HCT116 (cell line): ENCODE measurements around the gene ITGA11. TPM values are rescaled to one million over a fixed set of nuclear protein-coding genes. Genes with fewer than 3 reads are reported as not detected.

Source experiments
- ATAC-seq: fragments of 200-7000 bp; cut with Tn5 transposase; 2 replicates; pipeline ENCODE4 v1.9.1; 2020; ENCODE audit warnings: mild to moderate bottlenecking, moderate library complexity
- BruUV-seq: library from RNA; stranded (reverse); fragments of 400-500 nt; replicated peaks from 2 replicates; lab custom pipeline; 2021; lab: Mats Ljungman, UMichigan
- CTCF ChIA-PET: fragments of 300-600 bp; sonication (Branson Sonifier 250); formaldehyde crosslinking; loops from one replicate; lab custom pipeline; 2021; ENCODE audit warnings: antibody characterized with exemption; lab: Charles Lee
- POLR2A ChIA-PET: fragments of 300-600, 350-600 bp; sonication (Branson Sonifier 250); formaldehyde crosslinking; loops from one replicate; lab custom pipeline; 2021; ENCODE audit warnings: antibody characterized with exemption; lab: Charles Lee
- RAD21 ChIA-PET, 2 experiments: fragments of 300-600 bp; sonication (Branson Sonifier 250); formaldehyde crosslinking; loops; one replicate each; lab custom pipeline; 2023; ENCODE audit warnings: low total read pairs in 2 of 2; ENCODE audit not compliant: uncharacterized antibody in 2 of 2, unreplicated experiment in 2 of 2, low non-redundant PET in 1 of 2; lab: Charles Lee
- DNase-seq: peaks from one replicate; pipeline ENCODE4 v3.0.0-alpha.2; 2010; ENCODE audit warnings: low read depth, low spot score
- H2AFZ ChIP-seq: fragments of 200-600 bp; shearing (Covaris generic), sonication (generic); 2 replicates; pipeline ENCODE4 v1.6.1; 2017; ENCODE audit warnings: low read depth, mixed run types, mixed read lengths, antibody characterized with exemption, low read length; ENCODE audit not compliant: poor library complexity, severe bottlenecking
- H3K27ac ChIP-seq: 2 replicates; pipeline ENCODE4 v1.5.1; 2012; ENCODE audit warnings: low read depth, low read length
- H3K27me3 ChIP-seq: fragments of 200-600 bp; sonication (generic); 2 replicates; pipeline ENCODE4 v1.6.1; 2016; ENCODE audit warnings: mixed run types, low read length, mixed read lengths; ENCODE audit not compliant: insufficient read depth
- H3K36me3 ChIP-seq, 2 experiments: fragments of 200-500 bp in 1 of 2; fragments of 200-600 bp in 1 of 2; sonication (Bioruptor generic) in 1 of 2; sonication (generic) in 1 of 2; 2 replicates each; pipeline versions ENCODE4 v1.5.1 to v1.6.1; 2014 to 2016; ENCODE audit warnings: low read length in 2 of 2, inconsistent platforms in 1 of 2, mixed read lengths in 1 of 2, mixed run types in 1 of 2; ENCODE audit not compliant: insufficient read depth in 2 of 2, control insufficient read depth in 1 of 2
- H3K4me1 ChIP-seq, 2 experiments: fragments of 200-600 bp in 1 of 2; sonication (generic) in 1 of 2; 2 replicates each; pipeline versions ENCODE4 v1.5.1 to v1.6.1; 2012 to 2017; ENCODE audit warnings: low read length in 2 of 2, inconsistent platforms in 1 of 2, mild to moderate bottlenecking in 1 of 2, mixed read lengths in 1 of 2, mixed run types in 1 of 2, moderate library complexity in 1 of 2; ENCODE audit not compliant: insufficient read depth in 2 of 2, control insufficient read depth in 1 of 2
- H3K4me2 ChIP-seq: fragments of 200-600 bp; sonication (generic); 2 replicates; pipeline ENCODE4 v1.6.1; 2017; ENCODE audit warnings: mixed run types, low read length, mixed read lengths
- H3K4me3 ChIP-seq, 2 experiments: fragments of 200-600 bp in 1 of 2; sonication (generic) in 1 of 2; replicated peaks in 1 of 2; 2 replicates each; pipeline ENCODE4 v1.5.1; 2011 to 2016; ENCODE audit warnings: low read length in 2 of 2, control low read depth in 1 of 2, low read depth in 1 of 2, mild to moderate bottlenecking in 1 of 2, mixed read lengths in 1 of 2, mixed run types in 1 of 2
- H3K79me2 ChIP-seq: fragments of 200-600 bp; sonication (generic); 2 replicates; pipeline ENCODE4 v1.6.1; 2017; ENCODE audit warnings: mild to moderate bottlenecking, mixed run types, low read length, moderate library complexity, mixed read lengths; ENCODE audit not compliant: insufficient read depth
- H3K9ac ChIP-seq: fragments of 200-600 bp; sonication (generic); 2 replicates; pipeline ENCODE4 v1.6.1; 2016; ENCODE audit warnings: low read length, mixed read lengths
- H3K9me2 ChIP-seq: fragments of 200-600 bp; sonication (generic), shearing (Covaris generic); 2 replicates; pipeline ENCODE4 v1.6.1; 2017; ENCODE audit warnings: mixed run types, mild to moderate bottlenecking, moderate library complexity; ENCODE audit not compliant: insufficient read depth
- H3K9me3 ChIP-seq, 2 experiments: fragments of 200-500 bp in 1 of 2; fragments of 200-600 bp in 1 of 2; sonication (Bioruptor generic) in 1 of 2; sonication (generic) in 1 of 2; 2 replicates each; pipeline ENCODE4 v1.6.1; 2014 to 2017; ENCODE audit warnings: low read length in 2 of 2, mixed read lengths in 2 of 2, inconsistent platforms in 1 of 2, low read depth in 1 of 2, mild to moderate bottlenecking in 1 of 2, mixed run types in 1 of 2, moderate library complexity in 1 of 2; ENCODE audit not compliant: control insufficient read depth in 1 of 2, insufficient read depth in 1 of 2
- H4K20me1 ChIP-seq: fragments of 200-600 bp; sonication (generic), shearing (Covaris generic); 2 replicates; pipeline ENCODE4 v1.6.1; 2017; ENCODE audit warnings: mixed run types, mild to moderate bottlenecking, moderate library complexity; ENCODE audit not compliant: insufficient read depth
- ATF3 ChIP-seq: IDR thresholded peaks from 2 replicates; pipeline ENCODE4 v1.6.1; 2012
- CEBPB ChIP-seq: IDR thresholded peaks from 2 replicates; pipeline ENCODE4 v1.6.1; 2012; ENCODE audit warnings: low read depth
- CTCF ChIP-seq, 3 experiments: fragments of 200-600 bp in 1 of 3; sonication (generic) in 1 of 3; IDR thresholded peaks in 2 of 3; conservative IDR thresholded peaks in 1 of 3; 2 replicates each; pipeline ENCODE4 v1.5.1; 2012 to 2017; ENCODE audit warnings: low read depth in 2 of 3, low read length in 2 of 3, antibody characterized with exemption in 1 of 3, borderline replicate concordance in 1 of 3, control low read depth in 1 of 3, mild to moderate bottlenecking in 1 of 3, mixed read lengths in 1 of 3, mixed run types in 1 of 3, moderate library complexity in 1 of 3; ENCODE audit not compliant: insufficient read depth in 1 of 3
- ELF1 ChIP-seq: IDR thresholded peaks from 2 replicates; pipeline ENCODE4 v1.6.1; 2012; ENCODE audit warnings: low read depth, borderline replicate concordance
- EZH2 ChIP-seq: fragments of 200-600 bp; sonication (generic); IDR thresholded peaks from 2 replicates; pipeline ENCODE4 v1.6.1; 2017; ENCODE audit warnings: antibody characterized with exemption, mixed run types
- EZH2phosphoT487 ChIP-seq: fragments of 200-600 bp; IDR thresholded peaks from 2 replicates; pipeline ENCODE4 v1.6.1; 2018; ENCODE audit warnings: antibody characterized with exemption, borderline replicate concordance
- FOSL1 ChIP-seq: IDR thresholded peaks from 2 replicates; pipeline ENCODE4 v1.6.1; 2012; ENCODE audit warnings: low read depth
- JUND ChIP-seq: IDR thresholded peaks from 2 replicates; pipeline ENCODE4 v1.6.1; 2012
- MAX ChIP-seq: IDR thresholded peaks from 2 replicates; pipeline ENCODE4 v1.6.1; 2012
- POLR2A ChIP-seq: IDR thresholded peaks from 2 replicates; pipeline ENCODE4 v1.7.0; 2011; ENCODE audit warnings: borderline replicate concordance; ENCODE audit not compliant: insufficient read depth, insufficient read length; ENCODE audit errors: extremely low read depth
- TCF7L2 ChIP-seq: IDR thresholded peaks from 2 replicates; pipeline ENCODE4 v1.7.0; 2011; ENCODE audit warnings: borderline replicate concordance, inconsistent platforms; ENCODE audit not compliant: insufficient read depth, insufficient read length; ENCODE audit errors: extremely low read depth
- YY1 ChIP-seq: IDR thresholded peaks from 2 replicates; pipeline ENCODE4 v1.6.1; 2011; ENCODE audit warnings: low read length, low read depth, moderate library complexity, mild to moderate bottlenecking; ENCODE audit not compliant: insufficient replicate concordance; ENCODE audit errors: extremely low read depth
- ZFX ChIP-seq: fragments of 450-650 bp; IDR thresholded peaks from 2 replicates; pipeline ENCODE4 v1.6.1; 2017
- ZNF274 ChIP-seq: fragments of 200-500 bp; sonication (Bioruptor generic); IDR thresholded peaks from 2 replicates; pipeline ENCODE4 v1.6.1; 2014; ENCODE audit warnings: mild to moderate bottlenecking, low read depth, low read length, inconsistent platforms
- intact Hi-C: fragments of 100-400 bp; cut with micrococcal nuclease; formaldehyde crosslinking; loops from 2 replicates; pipeline ENCODE4 v1.10.0; 2022
- total RNA-seq: library from RNA; stranded (reverse); gene quantifications from one replicate; pipeline ENCODE4 v1.2.1, GENCODE V29; 2021; ENCODE audit not compliant: unreplicated experiment
- TF ChIP-seq, protein P1 (sequence below): IDR thresholded peaks from 2 replicates; pipeline ENCODE4 v1.6.1; 2011; ENCODE audit warnings: mild to moderate bottlenecking, low read length, moderate library complexity; ENCODE audit not compliant: insufficient replicate concordance; ENCODE audit errors: extremely low read depth

Gene ITGA11
- total RNA-seq, 1 experiment from 2014 or later, result not detected

DNA sequence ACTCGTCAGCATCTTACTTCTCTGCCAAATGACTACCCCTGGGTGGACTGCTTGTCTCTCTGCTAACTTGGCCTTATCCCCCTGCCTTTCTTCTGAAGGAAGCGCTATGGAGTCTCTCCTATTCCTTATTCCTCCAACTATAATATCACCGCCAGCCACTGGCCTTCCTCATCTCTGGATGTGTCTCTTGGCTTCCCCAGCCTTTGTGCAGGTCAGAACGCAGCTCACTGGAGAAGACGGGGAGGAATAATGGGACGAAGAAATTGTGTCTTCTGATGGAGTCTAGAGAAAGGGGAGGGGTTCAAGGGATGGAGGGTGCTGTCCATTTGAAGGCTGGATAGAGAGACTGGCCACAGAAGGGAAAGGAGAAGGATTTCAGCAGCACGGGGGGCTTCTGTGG is 16.9 kb downstream of the ITGA11 start:
- BruUV-seq, result no TSS peak
- Histone ChIP-seq H3K79me2 (no peaks in the 10 kb centered on the region), H3K9me2 (no peaks in the 10 kb centered on the region), H3K4me1 (no peaks in the 10 kb centered on the region), H3K4me2 (no peak overlapping the region), H3K27ac (no peak overlapping the region), H3K36me3 (no peaks in the 10 kb centered on the region), H3K9ac (no peak overlapping the region), H3K4me3 (no peak overlapping the region), H4K20me1 (no peaks in the 10 kb centered on the region), H2AFZ (no peak overlapping the region), H3K9me3 (no peaks in the 10 kb centered on the region), H3K27me3 (no peaks in the 10 kb centered on the region)
- no peak for DNase-seq
- POLR2A ChIA-PET, result no interaction called here
- TF ChIP-seq TCF7L2 (no peak), CTCF (IDR thresholded peaks at IDR 0.05 in 2 of 3, conservative IDR thresholded peaks at IDR 0.05 in 1 of 3; ENCODE audit: borderline replicate concordance in 1 of 3, insufficient read depth in 1 of 3, low read depth in 2 of 3, low read length in 2 of 3) (no peak), EZH2phosphoT487 (no peak), ZFX (no peak), POLR2A (no peak), ATF3 (no peak), ZNF274 (no peak), YY1 (no peak), FOSL1 (no peak), EZH2 (no peak), ELF1 (no peak), JUND (no peak), CEBPB (no peak), MAX (no peak)
- TF ChIP-seq, protein P1, sequence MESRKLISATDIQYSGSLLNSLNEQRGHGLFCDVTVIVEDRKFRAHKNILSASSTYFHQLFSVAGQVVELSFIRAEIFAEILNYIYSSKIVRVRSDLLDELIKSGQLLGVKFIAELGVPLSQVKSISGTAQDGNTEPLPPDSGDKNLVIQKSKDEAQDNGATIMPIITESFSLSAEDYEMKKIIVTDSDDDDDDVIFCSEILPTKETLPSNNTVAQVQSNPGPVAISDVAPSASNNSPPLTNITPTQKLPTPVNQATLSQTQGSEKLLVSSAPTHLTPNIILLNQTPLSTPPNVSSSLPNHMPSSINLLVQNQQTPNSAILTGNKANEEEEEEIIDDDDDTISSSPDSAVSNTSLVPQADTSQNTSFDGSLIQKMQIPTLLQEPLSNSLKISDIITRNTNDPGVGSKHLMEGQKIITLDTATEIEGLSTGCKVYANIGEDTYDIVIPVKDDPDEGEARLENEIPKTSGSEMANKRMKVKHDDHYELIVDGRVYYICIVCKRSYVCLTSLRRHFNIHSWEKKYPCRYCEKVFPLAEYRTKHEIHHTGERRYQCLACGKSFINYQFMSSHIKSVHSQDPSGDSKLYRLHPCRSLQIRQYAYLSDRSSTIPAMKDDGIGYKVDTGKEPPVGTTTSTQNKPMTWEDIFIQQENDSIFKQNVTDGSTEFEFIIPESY, result no peak
- no peak for ATAC-seq
- RAD21 ChIA-PET, result no interaction called here
- intact Hi-C loops, result no loop called here
- CTCF ChIA-PET, result no interaction called here
